GM12864 (cell line): Measurements from ENCODE around the gene TRIM23.

ENCODE experiments used
- DNase-seq: peaks from one replicate; pipeline ENCODE4 v3.0.0-alpha.2; 2011; ENCODE audit warnings: low read depth
- H3K4me3 ChIP-seq: 2 replicates; pipeline ENCODE4 v1.5.1; 2011; ENCODE audit warnings: mild to moderate bottlenecking, low read depth, low read length, control low read depth
- CTCF ChIP-seq: IDR thresholded peaks from 2 replicates; pipeline ENCODE4 v1.5.1; 2011; ENCODE audit warnings: low read depth, mild to moderate bottlenecking, moderate library complexity, low read length, control low read depth, inconsistent platforms; ENCODE audit errors: missing control alignments

TRIM23 gene

GRCh38 chr5:65553941-65554340, 70.2 kb downstream of the TRIM23 start:
- DNase-seq: no peak
- TF ChIP-seq CTCF: no peak
- H3K4me3 ChIP-seq: no peak overlapping the region

GRCh38 chr5:65548281-65548680, 75.9 kb downstream of the TRIM23 start:
- no peak for DNase-seq
- H3K4me3 ChIP-seq: no peak overlapping the region

GRCh38 chr5:65546141-65546540, 78.0 kb downstream of the TRIM23 start:
- H3K4me3 ChIP-seq: no peak overlapping the region

More at GRCh38 chr5:65548281-65548680, 75.9 kb downstream of the TRIM23 start:
- TF ChIP-seq CTCF: no peak

GRCh38 chr5:65544473-65544872, 79.7 kb downstream of the TRIM23 start:
- DNase-seq: no peak
- TF ChIP-seq CTCF: no peak
- H3K4me3 ChIP-seq: no peak overlapping the region

More at GRCh38 chr5:65546141-65546540, 78.0 kb downstream of the TRIM23 start:
- no peak for TF ChIP-seq CTCF
- no peak for DNase-seq

GRCh38 chr5:65539827-65540226, 84.3 kb downstream of the TRIM23 start:
- TF ChIP-seq CTCF: no peak
- no peak overlapping the region for H3K4me3 ChIP-seq
- DNase-seq: no peak
